ENCODE data around the gene S100Z.
"Not testable (repeated sequence)": the region's sequence is repeated elsewhere in the genome, so short reads cannot be mapped to it uniquely, and the experiment has no call there.

Gene S100Z

DNA sequence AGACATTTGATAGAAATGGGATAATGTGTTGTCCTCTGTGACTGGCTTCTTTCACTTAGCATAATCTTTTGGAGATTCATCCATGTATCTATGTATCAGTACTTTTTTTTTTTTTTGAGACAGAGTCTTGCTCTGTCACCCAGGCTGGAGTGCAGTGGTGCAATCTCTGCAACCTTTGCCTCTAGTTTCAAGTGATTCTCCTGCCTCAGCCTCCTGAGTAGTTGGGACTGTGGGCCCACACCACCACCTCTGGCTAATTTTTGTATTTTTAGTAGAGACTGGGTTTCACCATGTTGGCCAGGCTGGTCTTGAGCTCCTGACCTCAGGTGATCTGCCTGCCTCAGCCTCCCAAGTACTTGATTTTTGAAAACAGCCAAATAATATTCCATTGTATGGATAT is 23.4 kb upstream of the S100Z start:
- DNase-seq (ENCODE audit: low read depth, low spot score): not testable (repeated sequence)

- no peak for DNase-seq (ENCODE audit: low read depth, low spot score)
Observed at GRCh38 chr5:76831110-76831452, 18.7 kb upstream of the S100Z start.

DNA sequence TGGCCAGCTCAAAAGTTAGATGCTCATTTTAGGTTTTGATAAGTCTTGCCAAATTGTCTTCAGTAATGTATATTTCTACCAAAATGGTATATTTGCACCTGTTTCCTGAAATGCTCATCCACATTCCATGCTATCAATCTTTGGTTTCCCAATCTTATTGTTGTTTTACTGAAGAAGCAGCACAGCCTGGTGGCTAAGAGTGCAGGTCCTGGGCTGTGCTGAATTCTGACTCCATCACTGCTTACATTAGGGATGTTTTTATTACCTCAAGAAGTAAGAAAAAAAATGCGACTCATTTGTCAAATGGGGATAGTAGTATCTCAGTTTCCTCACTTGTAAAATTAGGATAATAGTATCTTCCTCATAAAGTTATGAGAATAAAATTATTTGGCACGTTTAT is 13.6 kb upstream of the S100Z start:
- DNase-seq (ENCODE audit: low read depth, low spot score): no peak

DNA sequence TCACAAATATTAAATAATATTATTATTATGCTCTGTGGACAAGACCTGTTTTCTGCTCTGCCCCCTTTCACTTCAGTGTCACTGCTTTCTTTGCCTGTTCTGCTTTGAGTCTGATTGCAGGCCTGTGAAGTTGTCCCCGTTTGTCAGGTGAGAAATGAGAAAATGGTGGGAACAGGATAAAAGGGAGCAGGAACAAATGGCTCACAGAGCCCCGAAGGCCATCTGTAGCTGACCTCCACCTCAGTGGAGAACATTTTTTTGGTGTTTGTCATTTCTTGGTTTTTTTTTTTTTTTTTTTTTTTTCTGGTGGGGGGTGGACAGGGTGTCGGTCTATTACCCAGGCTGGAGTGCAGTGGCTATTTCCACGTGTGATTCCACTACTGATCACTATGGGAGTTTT is 13.2 kb upstream of the S100Z start:
- DNase-seq (ENCODE audit: low read depth, low spot score): no peak

GRCh38 chr5:76838481-76839261 is 11.1 kb upstream of the S100Z start:
- no peak for DNase-seq (ENCODE audit: low read depth, low spot score)

GRCh38 chr5:76841361-76841760 is 8.5 kb upstream of the S100Z start:
- no peak for DNase-seq (ENCODE audit: low read depth, low spot score)

- no peak for DNase-seq (ENCODE audit: low read depth, low spot score)
Observed at GRCh38 chr5:76845890-76846289, 3.9 kb upstream of the S100Z start.

- no peak for DNase-seq (ENCODE audit: low read depth, low spot score)
Observed at GRCh38 chr5:76850543-76851145, 830 bp downstream of the S100Z start.

DNA sequence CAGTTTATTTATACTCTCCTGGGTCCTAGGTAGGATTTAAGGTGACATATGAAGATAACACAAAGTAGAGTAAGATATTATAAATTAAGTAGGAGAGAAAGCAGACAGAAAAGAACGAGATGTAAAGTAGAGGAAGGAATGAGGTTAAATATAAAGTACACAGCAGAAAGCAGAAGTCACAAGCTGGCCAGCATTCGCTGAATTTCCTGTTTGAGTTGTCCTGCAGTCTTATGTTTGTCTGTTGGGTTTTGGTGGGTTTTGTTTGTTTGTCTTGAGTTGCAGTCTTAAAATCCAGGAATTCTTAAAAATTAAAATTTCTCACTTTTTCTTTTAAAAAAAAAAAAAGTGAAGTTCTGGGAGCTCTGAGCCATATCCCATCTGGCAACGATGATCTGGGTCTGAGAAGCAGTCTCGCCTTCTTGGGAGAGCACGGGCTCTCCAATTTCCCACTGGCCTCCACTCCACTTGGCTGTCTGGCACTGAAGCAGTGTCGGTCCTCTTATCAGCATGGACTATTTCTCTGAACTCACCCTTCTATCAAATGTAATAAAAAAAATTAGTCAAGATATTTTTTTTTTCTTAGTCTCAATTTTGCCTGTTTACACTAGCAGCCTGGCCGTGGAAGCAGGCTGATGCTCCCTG is 2.0 kb downstream of the S100Z start:
- no peak for DNase-seq (ENCODE audit: low read depth, low spot score)

- DNase-seq (ENCODE audit: low read depth, low spot score): no peak
Observed at GRCh38 chr5:76852772-76853171, 3.0 kb downstream of the S100Z start.

DNA sequence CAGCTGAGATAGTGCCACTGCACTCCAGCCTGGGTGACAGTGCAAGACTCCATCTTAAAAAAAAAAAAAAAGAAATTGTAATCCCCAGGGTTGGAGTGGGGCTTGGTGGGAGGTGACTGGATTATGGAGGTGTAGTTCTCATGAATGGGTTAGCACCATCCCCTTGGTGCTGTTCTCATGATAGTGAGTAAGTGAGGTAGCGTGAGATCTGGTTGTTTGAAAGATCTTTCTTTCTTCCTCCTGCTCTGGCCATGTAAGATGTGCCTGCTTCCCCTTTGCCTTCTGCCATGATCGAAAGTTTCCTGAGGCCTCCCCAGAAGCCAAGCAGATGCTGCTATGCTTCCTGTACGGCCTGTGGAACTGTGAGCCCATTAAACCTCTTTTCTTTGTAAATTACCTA is 3.9 kb downstream of the S100Z start:
- DNase-seq (ENCODE audit: low read depth, low spot score): not testable (repeated sequence)

DNA sequence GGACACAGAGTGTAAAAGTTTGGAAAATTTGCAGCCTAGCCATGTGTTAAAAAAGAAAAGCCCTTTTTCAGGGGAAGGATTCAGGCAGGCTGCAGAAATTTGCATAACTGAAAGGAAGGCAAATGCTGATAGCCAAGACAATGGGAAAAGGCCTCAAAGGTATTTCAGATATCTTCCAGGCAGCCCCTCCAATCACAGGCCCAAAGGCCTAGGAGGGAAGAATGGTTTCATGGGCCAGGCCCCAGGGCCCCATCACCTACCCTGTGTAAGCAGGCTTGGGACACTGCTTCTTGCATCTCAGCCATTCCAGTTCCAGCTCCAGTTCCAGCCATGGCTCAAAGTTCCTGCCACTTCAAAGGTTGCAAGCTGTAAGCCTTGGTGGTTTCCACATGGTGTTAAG is 4.8 kb downstream of the S100Z start:
- no peak for DNase-seq (ENCODE audit: low read depth, low spot score)

DNA sequence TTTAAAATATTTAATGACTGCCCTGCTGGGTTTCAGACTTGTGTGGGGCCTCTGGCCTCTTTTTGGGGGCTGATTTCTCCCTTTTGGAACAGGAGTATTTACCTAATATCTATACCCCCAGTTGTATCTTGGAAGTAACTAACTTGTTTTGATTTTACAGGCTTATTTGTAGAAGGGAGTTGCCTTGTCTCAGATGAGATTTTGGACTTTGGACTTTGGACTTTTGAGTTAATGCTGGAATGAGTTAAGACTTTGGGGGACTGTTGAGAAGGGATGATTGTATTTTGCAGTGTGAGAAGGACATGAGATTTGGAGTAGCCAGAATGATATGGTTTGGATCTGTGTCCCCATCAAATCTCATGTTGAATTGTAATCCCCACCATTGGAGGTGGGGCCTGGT is 5.7 kb downstream of the S100Z start:
- not testable (repeated sequence) for DNase-seq (ENCODE audit: low read depth, low spot score)

GRCh38 chr5:76855961-76856360 is 6.1 kb downstream of the S100Z start:
- no peak for DNase-seq (ENCODE audit: low read depth, low spot score)

DNA sequence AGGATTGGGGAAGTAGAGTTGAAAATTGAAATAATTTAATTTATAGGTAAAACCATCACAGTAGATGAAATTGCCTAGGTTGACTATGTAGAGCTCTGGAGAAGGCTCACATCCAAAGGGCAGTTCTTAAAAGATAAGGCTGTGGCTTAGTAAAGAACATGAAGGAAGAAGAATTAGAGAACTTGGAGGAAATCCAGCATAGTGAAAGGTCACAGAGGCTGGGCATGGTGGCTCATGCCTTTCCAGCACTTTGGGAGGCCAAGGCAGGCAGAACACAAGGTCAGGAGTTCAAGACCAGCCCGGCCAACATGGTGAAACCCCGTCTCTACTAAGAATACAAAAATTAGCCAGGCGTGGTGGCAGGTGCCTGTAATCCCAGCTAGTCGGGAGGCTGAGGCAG is 7.0 kb downstream of the S100Z start:
- DNase-seq (ENCODE audit: low read depth, low spot score): not testable (repeated sequence)

- no peak for DNase-seq (ENCODE audit: low read depth, low spot score)
Observed at GRCh38 chr5:76859591-76860247, 9.9 kb downstream of the S100Z start.

- DNase-seq (ENCODE audit: low read depth, low spot score): no peak
Observed at GRCh38 chr5:76861612-76862011, 11.8 kb downstream of the S100Z start.

DNA sequence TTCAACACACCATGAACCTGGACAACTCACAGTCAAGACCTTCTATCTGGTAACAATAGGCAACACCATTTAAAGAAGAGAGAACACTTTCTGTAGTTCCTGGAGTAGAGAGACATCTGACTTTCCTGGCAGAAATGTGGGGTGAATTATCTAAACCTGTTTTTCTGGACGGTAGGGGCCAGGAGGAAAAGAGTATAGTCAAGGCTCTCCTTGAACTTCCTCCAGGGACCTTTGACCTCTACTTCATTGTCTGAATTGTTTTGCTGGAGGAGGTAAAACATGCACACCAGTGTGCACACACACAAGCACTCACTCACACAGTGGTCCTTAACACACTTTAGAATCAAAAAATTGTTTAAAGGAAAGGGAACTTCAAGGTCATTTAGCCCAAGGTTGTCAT is 13.2 kb downstream of the S100Z start:
- no peak for DNase-seq (ENCODE audit: low read depth, low spot score)

- DNase-seq (ENCODE audit: low read depth, low spot score): no peak
Observed at GRCh38 chr5:76866503-76866902, 16.7 kb downstream of the S100Z start.

DNA sequence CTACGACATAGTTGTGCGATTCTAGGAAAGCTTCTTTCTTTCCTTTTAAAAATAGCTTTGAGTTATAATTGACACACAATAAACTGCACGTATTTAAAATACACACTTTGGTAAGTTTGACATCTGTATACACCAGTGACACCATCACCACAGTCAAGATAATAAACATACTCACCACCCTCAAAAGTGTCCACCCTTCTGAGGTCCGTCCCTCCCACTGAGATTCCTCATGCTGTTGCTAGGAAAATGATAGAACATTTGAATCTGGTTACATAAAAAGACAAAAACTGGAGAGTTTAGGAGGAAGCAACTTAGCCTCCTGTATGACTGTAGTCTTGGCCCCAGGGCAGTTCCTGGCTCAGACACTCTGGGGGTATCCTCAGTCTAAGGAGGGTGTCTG is 17.2 kb downstream of the S100Z start:
- no peak for DNase-seq (ENCODE audit: low read depth, low spot score)

DNA sequence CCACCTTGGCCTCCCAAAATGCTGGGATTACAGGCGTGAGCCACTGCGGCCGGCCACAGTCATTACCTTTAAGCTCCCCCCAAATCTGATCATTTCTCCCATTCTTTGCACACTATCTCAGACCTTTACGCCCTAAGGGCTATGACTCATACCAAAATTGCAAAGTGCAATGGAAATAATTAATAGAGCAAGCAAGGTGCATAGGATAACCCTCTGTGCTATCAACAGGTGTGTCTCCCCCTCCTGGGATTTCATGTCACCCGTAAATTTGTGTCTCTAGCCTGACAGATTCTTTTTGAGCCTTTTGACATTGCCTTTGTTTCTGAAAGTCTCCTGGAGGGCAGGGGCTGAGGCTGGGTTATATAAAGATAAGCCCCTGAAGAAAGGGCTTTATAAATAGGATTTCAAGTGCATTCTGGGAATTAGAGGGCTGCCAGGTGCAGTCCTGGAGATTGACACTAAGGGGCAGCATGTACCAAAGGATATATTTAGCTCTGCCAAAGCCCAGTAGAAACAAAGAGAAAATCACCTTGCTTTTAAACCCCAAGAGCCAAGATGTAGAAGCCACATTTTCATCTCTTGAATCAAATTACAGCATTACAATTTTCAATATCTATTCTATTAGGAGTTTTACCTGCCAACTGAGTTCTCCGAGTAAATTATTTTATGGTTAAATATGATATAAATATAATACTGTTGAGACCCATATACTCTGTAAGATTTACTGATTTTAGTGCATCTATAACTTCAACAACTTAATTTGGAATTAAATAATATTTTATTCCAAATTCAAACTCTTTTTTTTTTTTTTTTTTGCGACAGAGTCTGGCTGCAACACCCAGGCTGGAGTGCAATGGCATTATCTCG is 18.2 kb downstream of the S100Z start:
- DNase-seq (ENCODE audit: low read depth, low spot score): peak; percentile 20

- no peak for DNase-seq (ENCODE audit: low read depth, low spot score)
Observed at GRCh38 chr5:76870046-76870445, 20.2 kb downstream of the S100Z start.

Measured in activated CD4-positive, CD25-positive, alpha-beta regulatory T cell treated with anti-CD3 and anti-CD28 coated beads, Interleukin-2, amount 50 U/mL, for 16 hours (primary cell).